Measurements from ENCODE around the gene GALNT8. TPM values are rescaled to one million over a fixed set of nuclear protein-coding genes. Genes with fewer than 3 reads are reported as not detected.

Gene GALNT8
- total RNA-seq, 1 experiment from 2014 or later, result not detected

DNA sequence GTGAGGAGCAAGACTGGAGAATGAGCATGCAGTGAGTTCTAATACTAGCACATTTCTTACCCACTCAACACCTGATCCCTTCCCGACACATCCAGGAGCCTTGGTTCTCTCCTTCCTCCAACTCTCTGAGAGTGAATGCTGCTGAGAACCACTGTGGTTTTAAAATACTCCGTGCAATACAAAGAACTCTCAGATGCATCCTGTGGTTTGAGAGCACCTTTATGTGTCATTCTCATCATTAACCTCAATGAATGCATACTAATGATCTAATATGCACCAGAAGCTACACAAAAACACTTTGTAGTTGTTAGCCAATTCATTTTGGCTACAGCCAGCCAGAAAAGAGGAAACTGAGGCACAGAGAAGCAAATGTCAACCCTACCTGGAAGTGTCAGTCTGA is 87.6 kb downstream of the GALNT8 start:
- no peaks in the 10 kb centered on the region for H3K36me3 ChIP-seq (ENCODE audit: insufficient read depth, low read length, poor library complexity, severe bottlenecking)
- DNase-seq (ENCODE audit: low spot score), result no peak
- H3K4me1 ChIP-seq (ENCODE audit: insufficient read depth, low read length, poor library complexity, severe bottlenecking), result no peaks in the 10 kb centered on the region
- TF ChIP-seq EZH2 (IDR thresholded peaks at IDR 0.05; ENCODE audit: borderline replicate concordance, low read depth, low read length, poor library complexity, severe bottlenecking) (no peak), CTCF (conservative IDR thresholded peaks at IDR 0.05; ENCODE audit: low read depth, low read length) (no peak)
- H3K27ac ChIP-seq (ENCODE audit: low read depth, low read length, poor library complexity, severe bottlenecking), result no peak overlapping the region
- POLR2A ChIA-PET (ENCODE audit: low non-redundant PET), result no interaction called here
- CTCF ChIA-PET, result no interaction called here
- no peak overlapping the region for H3K4me3 ChIP-seq (ENCODE audit: low read depth, low read length, poor library complexity, severe bottlenecking)
- no peaks in the 10 kb centered on the region for H3K9me3 ChIP-seq (ENCODE audit: low read depth, low read length, poor library complexity, severe bottlenecking)
- intact Hi-C loops (cut with micrococcal nuclease; ENCODE audit: unreplicated experiment), result no loop called here
- H3K27me3 ChIP-seq (replicated peaks; ENCODE audit: insufficient read depth, low read depth, low read length, poor library complexity), result peaks cover 81% of the 10 kb centered on the region
- no TSS peak for BruUV-seq (replicated peaks)

DNA sequence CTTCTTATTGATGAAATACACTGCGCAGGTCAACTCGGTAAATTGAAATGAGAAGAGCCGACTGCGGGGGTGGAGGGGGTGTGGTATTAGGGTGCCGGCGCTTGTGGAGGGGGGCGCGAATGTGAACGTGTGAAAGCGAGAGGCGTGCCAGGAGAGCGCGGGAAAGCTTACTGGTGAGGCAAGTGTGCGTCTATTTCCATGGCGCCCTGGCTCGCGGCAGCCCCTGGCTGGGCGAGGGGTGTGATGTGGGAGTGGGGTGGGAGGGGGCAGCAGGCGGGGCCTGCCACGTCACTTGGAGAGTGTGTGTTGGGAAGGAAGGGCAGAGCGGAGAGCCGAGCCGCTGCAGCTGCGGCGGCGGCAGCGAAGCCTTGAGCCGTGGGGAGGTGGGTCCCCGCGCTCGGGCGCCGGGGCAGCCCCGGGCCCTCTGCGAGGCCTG is 88.8 kb downstream of the GALNT8 start:
- BruUV-seq (replicated peaks), result no TSS peak
- no peaks in the 10 kb centered on the region for H3K36me3 ChIP-seq (ENCODE audit: insufficient read depth, low read length, poor library complexity, severe bottlenecking)

GRCh38 chr12:4809449-4810218 is 89.4 kb downstream of the GALNT8 start:
- intact Hi-C loops (cut with micrococcal nuclease; ENCODE audit: unreplicated experiment), result no loop called here
- ChIA-PET POLR2A (ENCODE audit: low non-redundant PET) (no interaction called here), CTCF (no interaction called here)
- H3K9me3 ChIP-seq (ENCODE audit: low read depth, low read length, poor library complexity, severe bottlenecking), result no peaks in the 10 kb centered on the region
- H3K27ac ChIP-seq (ENCODE audit: low read depth, low read length, poor library complexity, severe bottlenecking), result no peak overlapping the region
- no TSS peak for BruUV-seq (replicated peaks)
- no peaks in the 10 kb centered on the region for H3K4me1 ChIP-seq (ENCODE audit: insufficient read depth, low read length, poor library complexity, severe bottlenecking)
- H3K4me3 ChIP-seq (ENCODE audit: low read depth, low read length, poor library complexity, severe bottlenecking), result no peak overlapping the region
- H3K36me3 ChIP-seq (ENCODE audit: insufficient read depth, low read length, poor library complexity, severe bottlenecking), result no peaks in the 10 kb centered on the region
- TF ChIP-seq EZH2 (IDR thresholded peaks at IDR 0.05; ENCODE audit: borderline replicate concordance, low read depth, low read length, poor library complexity, severe bottlenecking) (peak; percentile 78), CTCF (conservative IDR thresholded peaks at IDR 0.05; ENCODE audit: low read depth, low read length) (no peak)
- H3K27me3 ChIP-seq (replicated peaks; ENCODE audit: insufficient read depth, low read depth, low read length, poor library complexity), result peaks cover 84% of the 10 kb centered on the region
- DNase-seq (ENCODE audit: low spot score), result no peak

More for the DNA sequence above, 88.8 kb downstream of the GALNT8 start:
- CTCF ChIA-PET, result no interaction called here
- Histone ChIP-seq H3K27me3 (replicated peaks; ENCODE audit: insufficient read depth, low read depth, low read length, poor library complexity) (peaks cover 79% of the 10 kb centered on the region), H3K4me3 (ENCODE audit: low read depth, low read length, poor library complexity, severe bottlenecking) (no peak overlapping the region), H3K27ac (ENCODE audit: low read depth, low read length, poor library complexity, severe bottlenecking) (no peak overlapping the region), H3K4me1 (ENCODE audit: insufficient read depth, low read length, poor library complexity, severe bottlenecking) (no peaks in the 10 kb centered on the region), H3K9me3 (ENCODE audit: low read depth, low read length, poor library complexity, severe bottlenecking) (no peaks in the 10 kb centered on the region)
- peak; percentile 6 for DNase-seq (ENCODE audit: low spot score)
- POLR2A ChIA-PET (ENCODE audit: low non-redundant PET), result no interaction called here
- intact Hi-C loops (cut with micrococcal nuclease; ENCODE audit: unreplicated experiment), result no loop called here
- TF ChIP-seq CTCF (conservative IDR thresholded peaks at IDR 0.05; ENCODE audit: low read depth, low read length) (no peak), EZH2 (IDR thresholded peaks at IDR 0.05; ENCODE audit: borderline replicate concordance, low read depth, low read length, poor library complexity, severe bottlenecking) (no peak)

All from A673 (cell line).